Measurements from ENCODE around the gene NHSL1. TPM values are rescaled to one million over a fixed set of nuclear protein-coding genes. Genes with fewer than 3 reads are reported as not detected.

The NHSL1 gene
- total and polyA plus RNA-seq, 9 of the 15 experiments (the other 6 are each of a cell fraction or from before 2014, with no cell fraction given) = 0.09 to 0.20 TPM; not detected in 7

GRCh38 chr6:138498629-138499302 lies 528 bp downstream of the NHSL1 start (continued):
- no peak for TF ChIP-seq POLR3G (IDR thresholded peaks at IDR 0.05; ENCODE audit: extremely low read depth, insufficient read length, insufficient replicate concordance)
- no peak for TF ChIP-seq PHTF2 (CRISPR knock-in tag; IDR thresholded peaks at IDR 0.05)
- no peak for TF ChIP-seq CREB3 (tag; conservative IDR thresholded peaks at IDR 0.05; ENCODE audit: low read depth)
- TF ChIP-seq ZNF165 (CRISPR knock-in tag; IDR thresholded peaks at IDR 0.05; ENCODE audit: borderline replicate concordance) = no peak
- TF ChIP-seq HMGN3 (IDR thresholded peaks at IDR 0.05; ENCODE audit: borderline replicate concordance, extremely low read depth, insufficient read length, low read depth, low read length) = no peak
- no peak for TF ChIP-seq TBL1XR1 (IDR thresholded peaks at IDR 0.05; ENCODE audit: low read length in 2 of 2)
- TF ChIP-seq GATA2 (CRISPR knock-in tag; IDR thresholded peaks at IDR 0.05) = no peak
- no peak for TF ChIP-seq ZSCAN29 (IDR thresholded peaks at IDR 0.05)
- TF ChIP-seq ELF2 (CRISPR knock-in tag; IDR thresholded peaks at IDR 0.05) = no peak
- TF ChIP-seq BCOR (IDR thresholded peaks at IDR 0.05) = no peak
- no peak for TF ChIP-seq POU5F1 (IDR thresholded peaks at IDR 0.05; ENCODE audit: borderline replicate concordance, low read depth, low read length, partially characterized antibody)
- TF ChIP-seq RBM14 (IDR thresholded peaks at IDR 0.05; ENCODE audit: borderline replicate concordance, insufficient read depth, low read depth, low read length) = no peak

Measured in K562 (cell line).